ENCODE data around the gene VWA2.

Gene VWA2

DNA sequence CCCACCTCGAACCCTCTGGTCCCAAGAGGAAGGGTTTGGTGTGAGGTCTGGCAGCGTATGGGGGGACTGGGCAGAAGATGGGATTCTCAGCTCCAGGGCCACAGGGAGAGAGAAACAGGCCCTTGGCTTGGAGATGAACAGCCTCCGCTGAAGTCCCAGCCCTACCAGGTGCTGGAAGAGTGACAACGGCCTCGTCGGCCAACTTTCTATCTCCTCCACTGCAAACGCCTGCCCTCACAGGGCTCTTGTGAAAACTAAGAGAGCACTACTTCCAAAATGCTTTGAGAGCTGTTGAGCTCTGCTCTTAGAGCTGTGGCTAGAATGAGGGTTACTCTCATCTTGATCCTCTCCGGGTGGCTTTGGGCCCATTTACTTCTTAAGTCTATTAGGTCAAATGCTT, 101.8 kb downstream of the VWA2 start:
- DNase-seq (ENCODE audit: low read depth) = no peak
- TF ChIP-seq, protein P1, sequence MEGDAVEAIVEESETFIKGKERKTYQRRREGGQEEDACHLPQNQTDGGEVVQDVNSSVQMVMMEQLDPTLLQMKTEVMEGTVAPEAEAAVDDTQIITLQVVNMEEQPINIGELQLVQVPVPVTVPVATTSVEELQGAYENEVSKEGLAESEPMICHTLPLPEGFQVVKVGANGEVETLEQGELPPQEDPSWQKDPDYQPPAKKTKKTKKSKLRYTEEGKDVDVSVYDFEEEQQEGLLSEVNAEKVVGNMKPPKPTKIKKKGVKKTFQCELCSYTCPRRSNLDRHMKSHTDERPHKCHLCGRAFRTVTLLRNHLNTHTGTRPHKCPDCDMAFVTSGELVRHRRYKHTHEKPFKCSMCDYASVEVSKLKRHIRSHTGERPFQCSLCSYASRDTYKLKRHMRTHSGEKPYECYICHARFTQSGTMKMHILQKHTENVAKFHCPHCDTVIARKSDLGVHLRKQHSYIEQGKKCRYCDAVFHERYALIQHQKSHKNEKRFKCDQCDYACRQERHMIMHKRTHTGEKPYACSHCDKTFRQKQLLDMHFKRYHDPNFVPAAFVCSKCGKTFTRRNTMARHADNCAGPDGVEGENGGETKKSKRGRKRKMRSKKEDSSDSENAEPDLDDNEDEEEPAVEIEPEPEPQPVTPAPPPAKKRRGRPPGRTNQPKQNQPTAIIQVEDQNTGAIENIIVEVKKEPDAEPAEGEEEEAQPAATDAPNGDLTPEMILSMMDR (IDR thresholded peaks at IDR 0.05; ENCODE audit: insufficient read depth, low read depth, low read length, missing control alignments) = no peak
- no peak overlapping the region for H3K4me3 ChIP-seq (ENCODE audit: low read depth, low read length)
